HEK293 (cell line): ENCODE results near the gene PODN.

Source experiments
- CTCF ChIA-PET: fragments of 350-600 bp; formaldehyde crosslinking; extraction: SDS; loops from one replicate; lab custom pipeline; 2021; ENCODE audit warnings: antibody characterized with exemption; lab: Yijun Ruan, JAX
- POLR2A ChIA-PET: fragments of 300-600 bp; formaldehyde crosslinking; extraction: SDS; loops from one replicate; lab custom pipeline; 2020; ENCODE audit warnings: antibody characterized with exemption, inconsistent platforms; lab: Yijun Ruan, JAX
- H3K27ac ChIP-seq: fragments of 200-500 bp; sonication (Bioruptor generic); 2 replicates; pipeline ENCODE4 v1.5.1; 2014; ENCODE audit warnings: low read depth, low read length, control low read depth, inconsistent platforms; ENCODE audit errors: extremely low read depth
- H3K36me3 ChIP-seq, 2 experiments: fragments of 200-500 bp in 1 of 2; sonication (Bioruptor generic) in 1 of 2; 1 replicate in 1 of 2; 2 replicates in 1 of 2; pipeline ENCODE4 v1.5.1; 2014 to 2017; ENCODE audit warnings: inconsistent platforms in 2 of 2, low read length in 2 of 2; ENCODE audit not compliant: control insufficient read depth in 2 of 2, insufficient read depth in 1 of 2
- H3K4me1 ChIP-seq: fragments of 200-500 bp; sonication (Bioruptor generic); 2 replicates; pipeline ENCODE4 v1.5.1; 2014; ENCODE audit warnings: mild to moderate bottlenecking, low read length, inconsistent platforms; ENCODE audit not compliant: control insufficient read depth, insufficient read depth
- H3K4me3 ChIP-seq: 2 replicates; pipeline ENCODE4 v1.5.1; 2011; ENCODE audit warnings: low read depth, mild to moderate bottlenecking, control low read depth, low read length, moderate library complexity
- H3K9me3 ChIP-seq: fragments of 200-500 bp; sonication (Bioruptor generic); 2 replicates; pipeline ENCODE4 v1.5.1; 2014; ENCODE audit warnings: low read depth, low read length, inconsistent platforms; ENCODE audit not compliant: control insufficient read depth, insufficient read depth
- KLF8 ChIP-seq: fragments of 450-650 bp; formaldehyde crosslinking; IDR thresholded peaks from 2 replicates; pipeline ENCODE4 v1.5.1; 2016; ENCODE audit warnings: missing biosample characterization, missing genetic modification characterization
- MEIS1 ChIP-seq: sonication (generic); formaldehyde crosslinking; IDR thresholded peaks from 2 replicates; pipeline ENCODE4 v1.8.1; 2022; ENCODE audit warnings: missing genetic modification reagents, mild to moderate bottlenecking, borderline replicate concordance
- SP7 ChIP-seq: fragments of 450-650 bp; formaldehyde crosslinking; IDR thresholded peaks from 2 replicates; pipeline ENCODE4 v1.5.1; 2016; ENCODE audit warnings: missing biosample characterization, missing genetic modification characterization
- ZBTB7A ChIP-seq: fragments of 450-650 bp; formaldehyde crosslinking; IDR thresholded peaks from 2 replicates; pipeline ENCODE4 v1.5.1; 2016; ENCODE audit warnings: low read depth, missing biosample characterization, missing genetic modification characterization
- ZEB2 ChIP-seq: fragments of 450-650 bp; formaldehyde crosslinking; IDR thresholded peaks from 2 replicates; pipeline ENCODE4 v1.5.1; 2016; ENCODE audit warnings: missing biosample characterization, missing genetic modification characterization
- ZNF132 ChIP-seq: fragments of 450-650 bp; formaldehyde crosslinking; IDR thresholded peaks from 2 replicates; pipeline ENCODE4 v1.5.1; 2017; ENCODE audit warnings: missing biosample characterization, missing genetic modification characterization, borderline replicate concordance
- ZNF223 ChIP-seq: fragments of 450-650 bp; formaldehyde crosslinking; IDR thresholded peaks from 2 replicates; pipeline ENCODE4 v1.5.1; 2016; ENCODE audit warnings: missing biosample characterization, missing genetic modification characterization
- ZNF341 ChIP-seq: fragments of 450-650 bp; formaldehyde crosslinking; IDR thresholded peaks from 2 replicates; pipeline ENCODE4; 2016; ENCODE audit warnings: low read depth, missing biosample characterization, missing genetic modification characterization
- ZNF510 ChIP-seq: fragments of 450-650 bp; formaldehyde crosslinking; IDR thresholded peaks from 2 replicates; pipeline ENCODE4 v1.5.1; 2018; ENCODE audit warnings: mild to moderate bottlenecking, missing genetic modification characterization, missing biosample characterization; ENCODE audit not compliant: insufficient replicate concordance
- ZNF529 ChIP-seq: fragments of 450-650 bp; formaldehyde crosslinking; IDR thresholded peaks from 2 replicates; pipeline ENCODE4 v1.5.1; 2017; ENCODE audit warnings: missing genetic modification characterization, missing biosample characterization; ENCODE audit not compliant: insufficient replicate concordance
- ZNF544 ChIP-seq: fragments of 450-650 bp; formaldehyde crosslinking; IDR thresholded peaks from 2 replicates; pipeline ENCODE4 v1.5.0; 2017; ENCODE audit warnings: missing biosample characterization, missing genetic modification characterization
- ZNF548 ChIP-seq: fragments of 450-650 bp; formaldehyde crosslinking; IDR thresholded peaks from 2 replicates; pipeline ENCODE4 v1.5.1; 2016; ENCODE audit warnings: missing biosample characterization, missing genetic modification characterization
- ZNF660 ChIP-seq: fragments of 450-650 bp; IDR thresholded peaks from 2 replicates; pipeline ENCODE4 v1.5.1; 2018; ENCODE audit warnings: missing biosample characterization, mild to moderate bottlenecking, missing genetic modification characterization
- ZXDB ChIP-seq: fragments of 450-650 bp; formaldehyde crosslinking; IDR thresholded peaks from 2 replicates; pipeline ENCODE4 v1.5.1; 2016; ENCODE audit warnings: missing biosample characterization, missing genetic modification characterization
- TF ChIP-seq, protein P1 (sequence below): fragments of 450-650 bp; formaldehyde crosslinking; IDR thresholded peaks from 2 replicates; pipeline ENCODE4 v1.5.1; 2016; ENCODE audit warnings: missing biosample characterization, missing genetic modification characterization
- TF ChIP-seq, protein P2 (sequence below): fragments of 450-650 bp; formaldehyde crosslinking; IDR thresholded peaks from 2 replicates; pipeline ENCODE4 v1.5.1; 2017; ENCODE audit warnings: missing biosample characterization, missing genetic modification characterization
- TF ChIP-seq, protein P3 (sequence below): fragments of 450-650 bp; IDR thresholded peaks from 2 replicates; pipeline ENCODE4 v1.5.1; 2018; ENCODE audit warnings: missing biosample characterization, mild to moderate bottlenecking, missing genetic modification characterization

PODN gene

DNA sequence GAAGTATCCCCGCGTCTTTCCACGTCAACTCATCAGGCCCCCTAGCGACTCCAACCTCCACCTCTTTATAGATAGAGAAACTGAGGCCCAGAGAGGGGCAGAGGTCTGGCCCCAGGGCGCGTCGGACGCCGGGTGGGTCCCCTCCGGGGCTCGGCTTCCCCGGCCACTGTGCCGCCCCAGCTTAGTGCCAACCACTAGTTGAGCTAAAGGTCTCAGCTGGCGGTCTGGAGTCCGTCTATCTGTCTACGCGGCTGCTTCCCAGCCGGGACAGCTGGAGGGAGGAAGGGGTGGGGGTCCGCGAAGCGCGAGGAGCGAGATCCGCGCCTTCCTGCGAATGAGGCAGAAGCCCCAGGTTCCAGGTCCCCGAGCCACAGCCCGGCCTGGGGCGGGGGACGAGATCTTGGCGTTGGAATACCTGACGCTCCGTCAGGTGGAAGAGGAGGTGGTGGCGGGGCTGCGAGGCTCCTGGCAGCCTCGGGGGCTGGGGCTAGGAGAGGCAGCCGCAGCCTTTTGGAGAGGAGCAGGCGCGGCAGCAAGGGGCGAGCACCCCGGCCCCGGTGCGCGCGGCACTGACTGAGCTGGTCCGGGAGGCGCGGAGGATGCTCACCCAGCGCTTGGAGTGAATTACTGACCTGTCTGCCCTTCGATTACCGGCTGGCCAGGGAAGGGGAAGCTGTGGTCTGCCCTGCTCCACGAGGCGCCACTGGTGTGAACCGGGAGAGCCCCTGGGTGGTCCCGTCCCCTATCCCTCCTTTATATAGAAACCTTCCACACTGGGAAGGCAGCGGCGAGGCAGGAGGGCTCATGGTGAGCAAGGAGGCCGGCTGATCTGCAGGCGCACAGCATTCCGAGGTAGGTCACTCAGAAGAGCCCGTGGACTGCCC lies 937 bp downstream of the PODN start (continued):
- TF ChIP-seq, protein P1, sequence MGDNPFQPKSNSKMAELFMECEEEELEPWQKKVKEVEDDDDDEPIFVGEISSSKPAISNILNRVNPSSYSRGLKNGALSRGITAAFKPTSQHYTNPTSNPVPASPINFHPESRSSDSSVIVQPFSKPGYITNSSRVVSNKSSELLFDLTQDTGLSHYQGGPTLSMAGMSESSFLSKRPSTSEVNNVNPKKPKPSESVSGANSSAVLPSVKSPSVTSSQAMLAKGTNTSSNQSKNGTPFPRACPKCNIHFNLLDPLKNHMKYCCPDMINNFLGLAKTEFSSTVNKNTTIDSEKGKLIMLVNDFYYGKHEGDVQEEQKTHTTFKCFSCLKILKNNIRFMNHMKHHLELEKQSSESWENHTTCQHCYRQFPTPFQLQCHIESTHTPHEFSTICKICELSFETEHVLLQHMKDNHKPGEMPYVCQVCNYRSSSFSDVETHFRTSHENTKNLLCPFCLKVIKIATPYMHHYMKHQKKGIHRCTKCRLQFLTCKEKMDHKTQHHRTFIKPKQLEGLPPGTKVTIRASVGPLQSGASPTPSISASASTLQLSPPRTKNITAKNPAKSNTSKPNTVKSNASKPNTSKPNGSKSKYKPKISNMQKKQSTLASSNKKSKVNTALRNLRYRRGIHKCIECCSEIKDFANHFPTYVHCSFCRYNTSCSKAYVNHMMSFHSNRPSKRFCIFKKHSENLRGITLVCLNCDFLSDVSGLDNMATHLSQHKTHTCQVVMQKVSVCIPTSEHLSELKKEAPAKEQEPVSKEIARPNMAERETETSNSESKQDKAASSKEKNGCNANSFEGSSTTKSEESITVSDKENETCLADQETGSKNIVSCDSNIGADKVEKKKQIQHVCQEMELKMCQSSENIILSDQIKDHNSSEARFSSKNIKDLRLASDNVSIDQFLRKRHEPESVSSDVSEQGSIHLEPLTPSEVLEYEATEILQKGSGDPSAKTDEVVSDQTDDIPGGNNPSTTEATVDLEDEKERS (tag by site-specific recombination) = no peak
- no peak for TF ChIP-seq ZNF510

DNA sequence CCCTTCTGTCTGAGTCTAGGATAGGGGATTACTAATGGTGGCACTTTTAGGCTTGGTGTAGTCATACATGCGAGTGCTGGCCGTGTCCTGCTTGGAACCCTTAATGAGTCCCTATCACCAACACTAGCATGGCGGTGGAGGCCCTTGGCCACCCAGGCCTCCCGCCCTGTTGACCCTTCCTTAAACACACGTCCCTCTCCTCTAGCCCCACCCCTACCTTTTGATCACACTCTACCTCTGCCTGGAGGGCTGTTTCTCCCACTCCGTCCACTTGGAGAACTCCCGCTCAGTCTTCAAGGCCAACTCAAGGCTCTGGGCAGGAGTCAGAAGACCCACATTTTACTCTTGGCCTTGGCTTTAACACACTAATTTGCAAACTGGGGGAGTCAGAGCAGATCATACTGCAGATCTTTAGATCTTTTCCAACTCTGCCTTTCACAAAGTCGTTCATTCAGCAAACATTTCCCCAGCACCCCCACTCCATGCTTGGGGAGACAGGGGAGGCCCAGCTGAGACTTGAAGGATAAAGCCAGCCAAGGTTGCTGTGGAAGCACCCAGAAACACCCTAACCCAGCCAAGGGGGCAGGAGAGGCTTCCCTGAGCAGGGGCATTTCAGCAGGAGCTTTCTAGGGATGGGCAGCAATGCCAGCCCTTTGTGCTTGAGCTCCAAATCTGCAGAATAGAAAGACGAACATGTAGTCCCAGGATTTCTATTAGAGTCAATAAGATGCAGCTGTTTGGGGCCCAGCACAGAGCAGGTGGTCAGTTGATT lies 1.9 kb downstream of the PODN start:
- TF ChIP-seq, protein P2, sequence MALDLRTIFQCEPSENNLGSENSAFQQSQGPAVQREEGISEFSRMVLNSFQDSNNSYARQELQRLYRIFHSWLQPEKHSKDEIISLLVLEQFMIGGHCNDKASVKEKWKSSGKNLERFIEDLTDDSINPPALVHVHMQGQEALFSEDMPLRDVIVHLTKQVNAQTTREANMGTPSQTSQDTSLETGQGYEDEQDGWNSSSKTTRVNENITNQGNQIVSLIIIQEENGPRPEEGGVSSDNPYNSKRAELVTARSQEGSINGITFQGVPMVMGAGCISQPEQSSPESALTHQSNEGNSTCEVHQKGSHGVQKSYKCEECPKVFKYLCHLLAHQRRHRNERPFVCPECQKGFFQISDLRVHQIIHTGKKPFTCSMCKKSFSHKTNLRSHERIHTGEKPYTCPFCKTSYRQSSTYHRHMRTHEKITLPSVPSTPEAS = no peak
- TF ChIP-seq KLF8 (tag by site-specific recombination) (no peak), ZNF223 (tag by site-specific recombination) (no peak), ZEB2 (tag by site-specific recombination) (no peak), ZNF510 (no peak), ZBTB7A (tag by site-specific recombination) (no peak), MEIS1 (no peak), ZNF660 (tag by site-specific recombination) (no peak), ZNF548 (tag by site-specific recombination) (no peak), ZXDB (tag by site-specific recombination) (no peak), ZNF529 (tag by site-specific recombination) (no peak), ZNF341 (tag by site-specific recombination) (no peak), SP7 (tag by site-specific recombination) (no peak)
- TF ChIP-seq, protein P3, sequence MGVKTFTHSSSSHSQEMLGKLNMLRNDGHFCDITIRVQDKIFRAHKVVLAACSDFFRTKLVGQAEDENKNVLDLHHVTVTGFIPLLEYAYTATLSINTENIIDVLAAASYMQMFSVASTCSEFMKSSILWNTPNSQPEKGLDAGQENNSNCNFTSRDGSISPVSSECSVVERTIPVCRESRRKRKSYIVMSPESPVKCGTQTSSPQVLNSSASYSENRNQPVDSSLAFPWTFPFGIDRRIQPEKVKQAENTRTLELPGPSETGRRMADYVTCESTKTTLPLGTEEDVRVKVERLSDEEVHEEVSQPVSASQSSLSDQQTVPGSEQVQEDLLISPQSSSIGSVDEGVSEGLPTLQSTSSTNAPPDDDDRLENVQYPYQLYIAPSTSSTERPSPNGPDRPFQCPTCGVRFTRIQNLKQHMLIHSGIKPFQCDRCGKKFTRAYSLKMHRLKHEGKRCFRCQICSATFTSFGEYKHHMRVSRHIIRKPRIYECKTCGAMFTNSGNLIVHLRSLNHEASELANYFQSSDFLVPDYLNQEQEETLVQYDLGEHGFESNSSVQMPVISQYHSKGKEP (tag by site-specific recombination) = no peak
- TF ChIP-seq, all 188 proteins: peak for 0
- POLR2A ChIA-PET = no interaction called here

DNA sequence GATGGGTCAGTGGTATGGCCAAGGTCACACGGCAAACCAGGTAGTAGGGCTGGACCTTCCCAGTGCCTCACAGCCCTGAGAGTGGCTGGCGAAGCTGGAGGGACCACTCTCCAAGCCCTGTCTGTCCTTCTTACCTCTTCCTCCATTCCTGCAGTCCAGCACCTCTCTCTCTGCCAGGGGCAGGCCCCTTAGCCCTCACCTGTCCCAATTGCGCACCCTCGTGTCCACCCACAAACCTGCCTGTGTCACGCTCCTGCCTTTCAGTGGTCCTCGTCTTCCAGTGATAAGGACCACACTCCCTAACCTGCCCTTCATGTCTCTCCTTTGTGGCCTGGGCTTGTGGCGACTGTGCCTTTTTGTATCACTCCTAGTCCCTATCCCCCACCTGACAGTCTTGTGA lies 3.4 kb downstream of the PODN start:
- H3K36me3 ChIP-seq = no peaks in the 10 kb centered on the region
- H3K9me3 ChIP-seq = no peaks in the 10 kb centered on the region
- POLR2A ChIA-PET = no interaction called here
- H3K4me1 ChIP-seq = no peaks in the 10 kb centered on the region
- no peak overlapping the region for H3K27ac ChIP-seq
- CTCF ChIA-PET = interaction anchor here (0.6 kb wide), 2 partner anchors 131 to 698 kb away, joined by 3 to 5 read pairs; no protein-coding TSS in a partner anchor
- TF ChIP-seq ZNF132 (tag by site-specific recombination) = no peak
- TF ChIP-seq ZNF544 = no peak
- no peak overlapping the region for H3K4me3 ChIP-seq

More for the DNA sequence above, 1.9 kb downstream of the PODN start:
- Histone ChIP-seq H3K36me3 (no peaks in the 10 kb centered on the region), H3K9me3 (no peaks in the 10 kb centered on the region), H3K27ac (no peak overlapping the region), H3K4me1 (no peaks in the 10 kb centered on the region), H3K4me3 (no peak overlapping the region)
- CTCF ChIA-PET = interaction anchor here (0.5 to 0.6 kb wide), 2 partner anchors 61 to 1747 kb away, joined by 3 to 4 read pairs; no protein-coding TSS in a partner anchor
